A549 treated with AZD2906 at 1 μM for 4 hours (cell line): Measurements from ENCODE around the gene ANKRD27. TPM values are rescaled to one million over a fixed set of nuclear protein-coding genes. Genes with fewer than 3 reads are reported as not detected.

Experiments
- total RNA-seq: library from RNA; stranded (reverse); fragments of 200-300 nt; extraction: Qiagen RNA extraction; gene quantifications from 5 replicates; pipeline ENCODE4 v1.2.3, GENCODE V29; 2022

Gene ANKRD27
- 35.3 to 49.1 TPM (median 43.7 TPM) in 5 replicates for total RNA-seq

DNA sequence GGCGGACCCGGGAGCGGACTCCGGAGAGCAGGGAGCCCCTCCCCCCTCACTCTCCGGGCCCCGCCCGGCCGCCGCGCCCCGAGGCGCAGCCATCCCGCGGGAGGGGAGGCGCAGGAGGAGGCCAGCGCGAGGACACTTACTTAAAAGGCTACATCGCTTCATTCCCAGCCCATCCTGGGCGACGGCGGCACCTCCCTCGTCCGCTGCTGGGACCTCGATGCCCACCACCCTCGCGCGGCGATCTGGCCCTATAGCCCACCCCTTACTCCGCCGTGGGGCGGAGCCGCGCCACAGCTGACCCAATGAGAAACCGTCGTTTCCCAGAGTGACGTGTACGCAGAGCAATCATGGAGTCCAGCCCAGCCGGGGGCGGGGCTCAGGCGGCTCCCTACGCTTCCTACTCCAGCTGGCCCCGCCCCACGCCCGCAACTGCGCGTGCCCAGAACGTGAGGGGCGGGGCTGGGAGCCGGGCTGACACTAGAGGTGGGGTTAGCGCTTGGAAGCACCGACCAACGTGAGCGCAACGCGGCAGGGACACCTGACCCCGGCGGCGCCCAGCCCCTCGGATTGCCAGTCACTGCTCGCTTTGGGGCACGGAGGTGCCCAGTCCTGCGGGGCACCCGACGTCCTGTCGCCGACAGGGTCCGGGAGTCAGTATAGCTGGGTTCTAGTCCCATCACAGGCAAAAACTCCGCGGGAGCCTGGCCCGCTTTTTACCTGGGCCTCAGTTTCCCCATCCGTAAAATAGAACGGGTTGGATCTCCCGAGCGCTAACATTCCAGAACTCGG is at the start of gene ANKRD27:
Gene ANKRD27 (minus strand): TSS at position 250 of the 789 bp plus-strand sequence. CDS start 16,165 bp downstream, outside the sequence.

DNA sequence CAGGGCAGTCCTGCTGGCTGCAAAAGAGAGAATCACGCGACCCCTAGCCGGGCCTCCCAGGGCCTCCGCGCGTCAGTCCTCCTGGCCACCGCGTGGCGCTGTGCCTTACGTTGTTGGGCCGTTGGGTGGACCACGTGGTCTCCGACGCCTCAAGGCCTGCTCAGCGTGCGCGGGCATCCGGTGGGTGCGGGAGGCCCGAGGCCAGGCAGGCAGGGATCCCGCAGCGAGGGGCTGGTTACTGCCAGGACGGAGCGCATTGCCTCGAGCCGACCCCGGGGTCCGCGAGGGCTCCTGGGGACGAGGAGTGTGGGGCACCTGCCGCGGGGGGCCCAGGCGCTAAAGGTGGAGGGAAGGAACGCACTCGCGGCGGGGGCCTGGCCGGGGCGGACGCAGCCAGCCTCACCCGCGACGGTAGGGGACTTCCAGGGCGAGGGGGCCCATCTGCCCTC is 44.7 kb upstream of the ANKRD27 start, which contains the start of gene TDRD12:
Gene TDRD12 (plus strand): TSS at position 157 of the 449 bp plus-strand sequence. CDS start 306 bp downstream, outside the sequence.

DNA sequence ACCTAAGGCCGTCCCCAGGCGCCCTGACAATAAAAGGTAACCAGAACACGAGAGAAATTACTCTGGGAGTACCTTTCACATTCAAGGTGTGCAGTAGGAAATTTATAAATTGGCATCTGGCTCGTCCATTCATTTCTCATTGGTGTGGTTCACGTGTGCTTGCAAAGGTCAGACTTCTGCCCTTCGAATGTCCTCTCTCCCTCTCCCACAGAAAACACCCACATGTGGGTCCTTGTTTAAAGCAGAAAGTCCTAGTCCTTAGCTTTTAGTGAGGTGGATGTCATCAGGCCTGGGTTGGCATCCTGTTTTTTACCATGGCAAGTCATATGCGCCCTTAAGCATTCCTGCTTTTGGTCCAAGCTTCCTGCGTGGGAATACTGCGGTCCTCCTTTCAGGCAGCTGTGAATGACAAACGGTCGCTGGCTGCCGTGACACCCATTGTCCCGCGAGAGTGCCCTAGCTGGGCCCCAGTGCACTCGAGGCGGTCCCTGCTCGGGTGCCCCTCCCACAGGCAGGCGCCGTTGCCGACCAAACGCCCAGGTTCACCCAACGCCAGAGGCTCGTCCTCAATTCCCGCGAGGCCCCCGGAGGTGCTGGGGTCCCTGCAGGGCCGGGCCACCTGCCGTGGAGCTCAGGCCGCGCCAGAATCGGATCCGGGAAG is 16.4 kb upstream of the ANKRD27 start, which contains the start of gene NUDT19:
Gene NUDT19 (plus strand): TSS at position 531 of the 661 bp plus-strand sequence. CDS start 140 bp downstream, outside the sequence.

DNA sequence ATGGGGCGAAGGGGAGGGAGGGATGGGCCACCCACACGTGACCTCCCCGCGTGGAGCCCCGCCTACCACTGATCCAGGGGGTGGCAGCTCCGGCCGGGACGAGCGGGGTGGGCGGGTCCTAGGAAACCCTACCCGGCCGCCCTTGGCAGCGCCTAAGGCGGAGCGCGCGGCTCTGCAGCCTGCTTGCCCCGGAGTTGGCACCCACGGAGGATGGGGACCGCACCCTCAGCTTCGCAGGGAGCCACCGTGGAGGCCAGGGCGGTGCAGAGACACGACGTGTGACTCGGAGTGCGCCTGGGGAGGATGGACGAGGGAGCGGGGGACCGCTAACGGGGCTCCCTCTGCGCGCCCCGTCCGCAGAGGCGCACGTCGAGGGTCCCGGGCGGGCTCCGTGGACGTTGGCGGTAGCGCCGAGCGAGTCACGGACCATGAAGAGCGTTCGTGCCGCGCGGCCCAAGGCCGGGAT is 773 bp upstream of the ANKRD27 start, which contains the start of gene RGS9BP:
Gene RGS9BP (plus strand): TSS at position 129 of the 466 bp plus-strand sequence. CDS start 416 bp downstream, outside the sequence.

DNA sequence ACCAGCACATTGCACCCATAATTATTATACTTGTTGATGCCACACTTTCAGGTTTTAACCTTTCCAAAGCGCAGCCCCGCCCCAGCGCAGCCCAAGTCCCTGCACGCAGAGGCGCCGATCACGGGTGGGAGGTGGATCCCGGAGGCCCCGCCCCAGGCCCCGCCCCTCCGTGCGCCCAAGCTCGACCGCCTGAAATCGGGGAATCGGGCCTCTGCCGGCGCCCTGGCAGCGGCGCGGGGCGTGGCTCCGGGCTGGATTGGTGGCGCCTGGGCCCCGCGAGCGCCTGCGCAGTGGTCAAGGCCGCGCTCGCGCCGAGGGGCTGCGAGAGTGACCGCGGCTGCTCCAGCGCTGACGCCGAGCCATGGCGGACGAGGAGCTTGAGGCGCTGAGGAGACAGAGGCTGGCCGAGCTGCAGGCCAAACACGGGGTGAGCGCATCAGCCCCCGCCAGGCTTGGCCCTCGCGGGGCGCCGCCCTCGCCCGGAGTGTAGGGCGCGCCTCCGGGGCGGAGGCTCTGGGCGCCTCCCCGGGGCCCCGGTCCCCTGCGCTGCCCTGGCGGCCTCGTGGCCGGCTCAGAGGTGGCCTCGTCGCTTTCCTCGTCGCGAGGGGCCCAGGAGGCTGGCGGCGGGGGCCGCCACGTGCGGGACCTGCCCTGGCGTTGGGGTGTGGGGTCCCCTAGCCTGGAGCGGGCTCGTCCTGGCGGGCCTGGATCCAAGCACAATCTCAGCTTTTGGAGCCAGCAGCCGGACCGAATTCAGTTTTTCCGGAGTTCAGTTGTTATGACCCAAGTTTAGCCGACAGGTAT is 93.9 kb downstream of the ANKRD27 start, which contains the start of gene PDCD5:
Gene PDCD5 (plus strand): TSS at position 290 of the 804 bp plus-strand sequence. CDS start 72 bp downstream, at position 362.

Other genes with a start within 250 kb of the ANKRD27 start
- 405 to 467 TPM (median 439 TPM) in 5 replicates for gene PDCD5, start 94.0 kb downstream of the ANKRD27 start, total RNA-seq
- gene RGS9BP, start 668 bp upstream of the ANKRD27 start, total RNA-seq = 0.31 to 0.51 TPM (median 0.46 TPM) in 5 replicates
- 31.6 to 36.1 TPM (median 34.1 TPM) in 5 replicates for gene NUDT19, start 16.6 kb upstream of the ANKRD27 start, total RNA-seq
- 0.10 to 0.23 TPM (median 0.19 TPM) in 5 replicates for gene TDRD12, start 44.6 kb upstream of the ANKRD27 start, total RNA-seq
- 0.13 to 0.43 TPM (median 0.31 TPM) in 5 replicates for gene SLC7A9, start 194.6 kb upstream of the ANKRD27 start, total RNA-seq